Osteoblast (primary cell): ENCODE results near the gene PRSS33. TPM values are rescaled to one million over a fixed set of nuclear protein-coding genes. Genes with fewer than 3 reads are reported as not detected.

ENCODE experiments used
- DNase-seq: peaks from one replicate; pipeline ENCODE4 v3.0.0; 2011; ENCODE audit warnings: low spot score, mixed read lengths; ENCODE audit not compliant: insufficient read length; ENCODE audit errors: missing footprints
- H2AFZ ChIP-seq: 2 replicates; pipeline ENCODE4 v1.6.0; 2011; ENCODE audit warnings: mild to moderate bottlenecking, low read length
- H3K27ac ChIP-seq: 2 replicates; pipeline ENCODE4 v1.5.1; 2011; ENCODE audit warnings: mild to moderate bottlenecking, low read depth, low read length, moderate library complexity
- H3K27me3 ChIP-seq: 2 replicates; pipeline ENCODE4 v1.6.0; 2012; ENCODE audit warnings: mild to moderate bottlenecking, control low read depth, inconsistent platforms, low read length, moderate library complexity; ENCODE audit not compliant: insufficient read depth
- H3K36me3 ChIP-seq: 2 replicates; pipeline ENCODE4 v1.5.1; 2011; ENCODE audit warnings: mild to moderate bottlenecking, low read length, control low read depth, moderate library complexity; ENCODE audit not compliant: insufficient read depth
- H3K4me1 ChIP-seq: 2 replicates; pipeline ENCODE4 v1.5.1; 2011; ENCODE audit warnings: mild to moderate bottlenecking, low read length, control low read depth, moderate library complexity; ENCODE audit not compliant: insufficient read depth
- H3K4me2 ChIP-seq: 2 replicates; pipeline ENCODE4 v1.6.0; 2011; ENCODE audit warnings: mild to moderate bottlenecking, low read length; ENCODE audit not compliant: insufficient read depth
- H3K4me3 ChIP-seq: fragments of 200-600 bp; sonication (generic); 3 replicates; pipeline ENCODE4 v1.5.1; 2012; ENCODE audit warnings: mild to moderate bottlenecking, low read length, inconsistent platforms; ENCODE audit not compliant: insufficient read depth
- H3K79me2 ChIP-seq: 2 replicates; pipeline ENCODE4 v1.6.0; 2012; ENCODE audit warnings: mild to moderate bottlenecking, low read length, control low read depth, inconsistent platforms; ENCODE audit not compliant: insufficient read depth
- H3K9me3 ChIP-seq: 2 replicates; pipeline ENCODE4 v1.5.1; 2011; ENCODE audit warnings: low read depth, low read length, control low read depth
- H4K20me1 ChIP-seq: 2 replicates; pipeline ENCODE4 v1.6.0; 2012; ENCODE audit warnings: mild to moderate bottlenecking, low read length, control low read depth; ENCODE audit not compliant: insufficient read depth
- CTCF ChIP-seq: IDR thresholded peaks from 2 replicates; pipeline ENCODE4 v1.5.1; 2011; ENCODE audit warnings: mild to moderate bottlenecking, low read depth, low read length, moderate library complexity; ENCODE audit errors: extremely low read depth
- total RNA-seq: library from RNA; depleted of rRNA; stranded (reverse); fragments of >200 nt; gene quantifications from 2 replicates; pipeline ENCODE4 v1.2.3, GENCODE V29; 2012

Gene PRSS33
- total RNA-seq, 1 donor: not detected

GRCh38 chr16:2778630-2778958 lies 8.8 kb downstream of the PRSS33 start:
- no peak for DNase-seq
- Histone ChIP-seq H3K4me3 (peak overlapping the region; percentile 98), H2AFZ (no peak overlapping the region), H3K36me3 (peaks cover 17% of the 10 kb centered on the region), H4K20me1 (peaks cover 17% of the 10 kb centered on the region), H3K27me3 (no peaks in the 10 kb centered on the region), H3K4me1 (peaks cover 20% of the 10 kb centered on the region), H3K4me2 (peak overlapping the region; percentile 91), H3K27ac (no peak overlapping the region), H3K9me3 (no peaks in the 10 kb centered on the region), H3K79me2 (peaks cover 51% of the 10 kb centered on the region)
- TF ChIP-seq CTCF: no peak

GRCh38 chr16:2777903-2778629 lies 9.3 kb downstream of the PRSS33 start:
- Histone ChIP-seq H3K9me3 (no peaks in the 10 kb centered on the region), H3K4me3 (peak overlapping the region; percentile 98), H3K4me1 (peaks cover 25% of the 10 kb centered on the region), H3K4me2 (peak overlapping the region; percentile 91), H3K27ac (peak overlapping the region; percentile 99), H3K79me2 (peaks cover 56% of the 10 kb centered on the region), H3K36me3 (peaks cover 23% of the 10 kb centered on the region), H2AFZ (peak overlapping the region; percentile 98), H3K27me3 (no peaks in the 10 kb centered on the region), H4K20me1 (peaks cover 18% of the 10 kb centered on the region)
- DNase-seq: peak; percentile 92
- no peak for TF ChIP-seq CTCF

GRCh38 chr16:2777231-2777902 lies 10.0 kb downstream of the PRSS33 start, which contains the start of gene ELOB:
Gene ELOB (minus strand): TSS chr16:2777280. CDS start chr16:2777239, 41 bp downstream.
- Histone ChIP-seq H3K27me3 (no peaks in the 10 kb centered on the region), H3K79me2 (peaks cover 62% of the 10 kb centered on the region), H3K4me2 (peak within 1 kb of the TSS; percentile 92), H3K4me3 (peak within 1 kb of the TSS; percentile 98), H4K20me1 (peaks cover 25% of the 10 kb centered on the region), H2AFZ (peak within 1 kb of the TSS; percentile 98), H3K9me3 (no peaks in the 10 kb centered on the region), H3K36me3 (peaks cover 28% of the 10 kb centered on the region), H3K27ac (peak within 1 kb of the TSS; percentile 99), H3K4me1 (peaks cover 25% of the 10 kb centered on the region)
- TF ChIP-seq CTCF: no peak
- DNase-seq: peak; percentile 100

- Histone ChIP-seq H3K4me3 (peak overlapping the region; percentile 98), H3K36me3 (peaks cover 35% of the 10 kb centered on the region), H3K9me3 (no peaks in the 10 kb centered on the region), H3K27ac (peak overlapping the region; percentile 36), H3K79me2 (peaks cover 68% of the 10 kb centered on the region), H4K20me1 (peaks cover 31% of the 10 kb centered on the region), H3K4me2 (peak overlapping the region; percentile 92), H3K4me1 (peaks cover 25% of the 10 kb centered on the region), H2AFZ (no peak overlapping the region), H3K27me3 (no peaks in the 10 kb centered on the region)
- no peak for TF ChIP-seq CTCF
- DNase-seq: peak; percentile 86
Measured at GRCh38 chr16:2776500-2777139, 10.7 kb downstream of the PRSS33 start.
